GM12872 (cell line): ENCODE measurements around the gene RASSF7.

Experiments
- CTCF ChIP-seq: IDR thresholded peaks from 3 replicates; pipeline ENCODE4 v1.5.1; 2011; ENCODE audit warnings: low read depth, mild to moderate bottlenecking, low read length, moderate library complexity; ENCODE audit not compliant: insufficient read depth

Gene RASSF7

GRCh38 chr11:568306-569157 is 7.8 kb downstream of the RASSF7 start:
- no peak for TF ChIP-seq CTCF

GRCh38 chr11:569158-569885 is 8.6 kb downstream of the RASSF7 start:
- no peak for TF ChIP-seq CTCF

GRCh38 chr11:571802-572185 is 11.0 kb downstream of the RASSF7 start:
- no peak for TF ChIP-seq CTCF

- no peak for TF ChIP-seq CTCF
Measured at GRCh38 chr11:573146-573759, 12.5 kb downstream of the RASSF7 start.

GRCh38 chr11:574632-575312 is 14.0 kb downstream of the RASSF7 start:
- TF ChIP-seq CTCF, result no peak

GRCh38 chr11:575313-575995 is 14.7 kb downstream of the RASSF7 start:
- no peak for TF ChIP-seq CTCF
